ENCODE results near the gene THBS1. TPM values are rescaled to one million over a fixed set of nuclear protein-coding genes. Genes with fewer than 3 reads are reported as not detected.

THBS1 gene
- total and polyA plus RNA-seq, 8 donors = 126 to 570 (median 178) TPM

DNA sequence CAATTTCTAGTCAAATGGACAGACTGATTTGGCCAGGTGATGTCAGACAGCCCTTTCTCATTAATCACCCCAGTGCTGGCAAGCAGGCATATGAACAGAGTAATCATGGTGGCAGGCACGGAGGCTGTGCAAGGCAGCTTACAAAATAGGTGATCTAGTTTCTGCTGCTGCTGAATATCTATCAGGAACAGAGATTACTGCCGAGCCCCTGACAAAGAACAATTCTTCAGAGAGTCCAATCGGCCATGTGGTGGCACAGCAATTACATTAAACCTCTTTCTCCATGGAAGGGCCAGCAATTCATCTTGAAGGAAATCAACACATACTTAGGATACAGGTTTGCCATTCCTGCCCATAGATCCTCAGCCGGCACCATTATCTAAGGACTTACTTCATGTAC is 32.3 kb upstream of the THBS1 start:
- ATAC-seq (no peak), DNase-seq (no peak)
- no peaks in the 10 kb centered on the region for H3K27me3 ChIP-seq
- no peak overlapping the region for H3K27ac ChIP-seq
- no peaks in the 10 kb centered on the region for H3K4me1 ChIP-seq
- H3K9me3 ChIP-seq = peaks cover 0 to 21% of the 10 kb centered on the region in 2 donors
- TF ChIP-seq, protein P1, sequence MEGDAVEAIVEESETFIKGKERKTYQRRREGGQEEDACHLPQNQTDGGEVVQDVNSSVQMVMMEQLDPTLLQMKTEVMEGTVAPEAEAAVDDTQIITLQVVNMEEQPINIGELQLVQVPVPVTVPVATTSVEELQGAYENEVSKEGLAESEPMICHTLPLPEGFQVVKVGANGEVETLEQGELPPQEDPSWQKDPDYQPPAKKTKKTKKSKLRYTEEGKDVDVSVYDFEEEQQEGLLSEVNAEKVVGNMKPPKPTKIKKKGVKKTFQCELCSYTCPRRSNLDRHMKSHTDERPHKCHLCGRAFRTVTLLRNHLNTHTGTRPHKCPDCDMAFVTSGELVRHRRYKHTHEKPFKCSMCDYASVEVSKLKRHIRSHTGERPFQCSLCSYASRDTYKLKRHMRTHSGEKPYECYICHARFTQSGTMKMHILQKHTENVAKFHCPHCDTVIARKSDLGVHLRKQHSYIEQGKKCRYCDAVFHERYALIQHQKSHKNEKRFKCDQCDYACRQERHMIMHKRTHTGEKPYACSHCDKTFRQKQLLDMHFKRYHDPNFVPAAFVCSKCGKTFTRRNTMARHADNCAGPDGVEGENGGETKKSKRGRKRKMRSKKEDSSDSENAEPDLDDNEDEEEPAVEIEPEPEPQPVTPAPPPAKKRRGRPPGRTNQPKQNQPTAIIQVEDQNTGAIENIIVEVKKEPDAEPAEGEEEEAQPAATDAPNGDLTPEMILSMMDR (IDR thresholded peaks at IDR 0.05) = no peak
- intact Hi-C loops (cut with DNase I) = no loop called here
- H3K36me3 ChIP-seq = no peaks in the 10 kb centered on the region
- H3K4me3 ChIP-seq = no peak overlapping the region

DNA sequence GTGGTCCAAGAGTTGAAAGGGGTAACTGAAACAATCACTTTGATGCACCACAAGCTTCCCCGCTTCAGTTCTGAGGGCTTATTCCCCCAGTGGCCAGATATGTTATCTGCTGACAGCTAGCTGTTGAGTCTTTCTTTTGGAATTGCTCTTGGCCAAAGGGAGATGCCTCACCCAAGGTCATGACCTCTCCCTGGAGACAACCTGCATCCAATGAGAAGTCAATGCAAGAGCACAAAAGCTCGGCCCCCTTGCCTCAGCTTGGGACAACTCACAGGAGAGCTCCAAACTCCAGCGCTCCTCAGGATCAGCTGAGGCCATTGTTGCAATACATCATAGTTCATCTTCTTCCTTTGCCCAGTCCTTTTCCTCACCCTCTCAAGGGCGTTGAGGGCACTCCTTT is 31.0 kb upstream of the THBS1 start:
- DNase-seq = no peak
- intact Hi-C loops (cut with DNase I) = no loop called here
- no peak overlapping the region for H3K4me3 ChIP-seq
- no peak for ATAC-seq
- peaks cover 0 to 12% of the 10 kb centered on the region in 2 donors for H3K9me3 ChIP-seq
- TF ChIP-seq, protein P1 (IDR thresholded peaks at IDR 0.05) = no peak
- no peaks in the 10 kb centered on the region for H3K4me1 ChIP-seq
- H3K27me3 ChIP-seq = peaks cover 0 to 6% of the 10 kb centered on the region in 2 donors
- H3K36me3 ChIP-seq = no peaks in the 10 kb centered on the region
- no peak overlapping the region for H3K27ac ChIP-seq

DNA sequence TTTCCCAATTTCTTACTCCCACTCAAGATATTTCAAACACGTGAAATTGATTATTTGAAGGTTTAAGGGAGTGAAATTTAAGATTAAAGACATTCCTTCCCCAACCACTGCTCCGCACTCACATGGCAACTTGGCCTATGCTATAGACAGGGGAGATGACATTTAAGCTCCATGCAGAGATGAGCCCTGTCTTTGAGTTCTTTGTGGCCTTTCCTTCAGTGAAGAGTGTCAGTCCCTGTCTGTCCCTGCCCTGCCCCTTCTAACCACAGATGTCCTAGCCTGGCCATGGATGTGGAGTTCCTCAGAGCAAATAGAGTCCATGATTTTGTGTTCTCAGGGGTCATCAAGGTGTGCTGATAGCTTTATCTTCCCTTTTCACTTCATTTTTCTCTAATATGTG is 29.4 kb upstream of the THBS1 start:
- DNase-seq (no peak), ATAC-seq (no peak)
- intact Hi-C loops (cut with DNase I) = no loop called here
- Histone ChIP-seq H3K4me1 (no peaks in the 10 kb centered on the region), H3K36me3 (no peaks in the 10 kb centered on the region), H3K4me3 (no peak overlapping the region), H3K9me3 (no peaks in the 10 kb centered on the region), H3K27me3 (peaks cover 0 to 6% of the 10 kb centered on the region in 2 donors), H3K27ac (no peak overlapping the region)
- TF ChIP-seq, protein P1 (IDR thresholded peaks at IDR 0.05) = no peak

DNA sequence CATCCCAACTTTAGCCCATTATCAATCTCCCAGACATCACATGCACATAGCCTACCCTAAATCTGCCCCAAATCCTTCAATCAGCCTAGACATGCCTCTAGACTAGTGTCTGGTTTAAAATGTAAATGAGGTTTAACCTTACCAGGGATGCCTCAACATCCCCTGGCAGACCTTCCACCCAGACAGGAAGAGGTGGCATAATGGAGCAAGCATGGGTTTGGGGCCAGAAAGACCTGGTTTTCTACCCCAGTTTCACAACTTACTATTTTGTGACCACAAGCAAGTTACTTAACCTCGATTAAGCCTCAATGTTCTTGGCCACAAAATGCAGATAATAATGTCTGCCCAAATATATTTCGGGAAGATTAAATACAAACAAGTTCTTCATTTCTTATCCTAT is 28.3 kb upstream of the THBS1 start:
- intact Hi-C loops (cut with DNase I) = no loop called here
- H3K4me1 ChIP-seq = no peaks in the 10 kb centered on the region
- no peaks in the 10 kb centered on the region for H3K9me3 ChIP-seq
- H3K27me3 ChIP-seq = peaks cover 0 to 6% of the 10 kb centered on the region in 2 donors
- no peaks in the 10 kb centered on the region for H3K36me3 ChIP-seq
- no peak for ATAC-seq
- no peak overlapping the region for H3K4me3 ChIP-seq
- TF ChIP-seq, protein P1 (IDR thresholded peaks at IDR 0.05) = no peak
- H3K27ac ChIP-seq = no peak overlapping the region
- DNase-seq = no peak

DNA sequence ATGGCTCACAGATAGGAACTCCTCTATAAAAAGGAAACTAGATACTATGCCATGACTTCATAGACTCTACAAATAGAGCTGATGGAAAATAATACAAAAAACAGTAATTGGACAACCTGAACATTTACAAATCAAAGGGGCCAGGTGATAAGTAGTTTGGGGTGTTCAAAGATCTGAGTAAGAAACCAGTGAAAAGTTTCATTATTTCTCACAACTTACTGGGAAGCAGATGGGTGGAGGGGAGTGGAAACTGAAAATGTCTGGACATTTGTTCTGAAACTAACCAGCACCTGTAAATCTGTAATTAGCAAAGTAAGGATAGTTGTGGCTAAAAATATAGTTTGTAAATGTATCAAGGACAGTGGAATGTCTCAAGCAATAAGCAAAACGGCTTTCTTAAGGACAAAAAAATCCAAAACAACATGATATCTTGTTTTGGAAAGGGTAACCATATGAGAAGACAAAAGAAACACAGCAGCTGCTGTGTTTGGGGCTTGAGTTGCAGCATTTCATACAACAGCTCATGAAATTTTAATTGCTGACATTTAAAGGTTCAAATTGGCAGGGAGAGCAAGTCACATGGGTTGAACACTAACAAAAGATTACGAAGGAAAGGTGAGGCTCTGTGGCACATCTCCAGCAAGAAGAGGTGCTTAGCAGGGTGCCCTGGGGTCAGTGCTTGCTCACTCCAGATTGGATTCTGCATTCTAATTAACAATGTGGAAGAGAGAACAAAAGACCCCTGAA is 26.8 kb upstream of the THBS1 start:
- Histone ChIP-seq H3K27me3 (peaks cover 0 to 6% of the 10 kb centered on the region in 2 donors), H3K4me1 (no peaks in the 10 kb centered on the region), H3K36me3 (no peaks in the 10 kb centered on the region), H3K27ac (no peak overlapping the region), H3K9me3 (no peaks in the 10 kb centered on the region), H3K4me3 (no peak overlapping the region)
- intact Hi-C loops (cut with DNase I) = no loop called here
- DNase-seq (peak in 2 of 4 donors; percentile 26 to 34), ATAC-seq (peak; percentile 55)
- TF ChIP-seq, protein P1 (IDR thresholded peaks at IDR 0.05) = no peak

Measured in left lung (tissue), 10 donors.